Dermis blood vessel endothelial cell (primary cell): ENCODE measurements around the gene ATP11A. TPM values are rescaled to one million over a fixed set of nuclear protein-coding genes. Genes with fewer than 3 reads are reported as not detected.
"Not testable (repeated sequence)": the region's sequence is repeated elsewhere in the genome, so short reads cannot be mapped to it uniquely, and the experiment has no call there.

Experiments used
- DNase-seq: peaks from one replicate; pipeline ENCODE4 v3.0.0; 2010
- total RNA-seq: library from RNA; depleted of rRNA; stranded (reverse); fragments of >200 nt; gene quantifications from 2 replicates; pipeline ENCODE4 v1.2.3, GENCODE V29; 2014

ATP11A gene
- total RNA-seq, 1 donor from 2014 or later, result 32.0 TPM

DNA sequence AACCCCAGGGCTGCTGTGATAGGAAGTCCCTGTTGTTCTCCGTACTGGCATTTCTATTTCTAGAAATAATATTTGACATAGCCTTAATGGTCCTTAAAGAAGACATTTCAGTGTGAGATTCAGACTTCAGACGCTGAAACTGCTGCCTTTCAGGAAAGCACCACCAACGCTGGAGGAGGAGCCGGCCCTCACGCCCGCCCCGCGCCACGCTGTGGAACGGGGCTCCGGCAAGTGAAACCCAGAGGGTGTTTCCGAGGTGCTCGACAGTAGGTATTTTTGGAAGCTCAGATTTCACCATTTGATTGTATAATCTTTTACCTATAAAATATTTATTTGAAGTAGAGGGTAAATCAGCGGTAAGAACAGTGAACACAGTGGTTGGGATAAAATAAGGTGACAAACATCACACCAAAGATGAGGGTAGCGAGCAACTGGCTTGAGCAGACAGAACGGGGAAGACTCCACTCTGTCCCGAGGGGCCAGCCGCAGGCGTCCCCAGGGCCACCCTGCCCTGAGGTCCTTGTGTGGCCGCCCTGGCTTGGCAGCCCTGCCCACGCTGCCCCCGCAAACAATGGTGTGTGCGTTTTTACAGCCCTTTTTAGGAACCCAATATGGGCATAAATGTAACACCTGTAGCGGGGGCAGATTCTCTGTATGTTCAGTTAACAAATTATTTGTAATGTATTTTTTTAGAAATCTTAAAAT, 193.6 kb downstream of the ATP11A start:
- no peak for DNase-seq

DNA sequence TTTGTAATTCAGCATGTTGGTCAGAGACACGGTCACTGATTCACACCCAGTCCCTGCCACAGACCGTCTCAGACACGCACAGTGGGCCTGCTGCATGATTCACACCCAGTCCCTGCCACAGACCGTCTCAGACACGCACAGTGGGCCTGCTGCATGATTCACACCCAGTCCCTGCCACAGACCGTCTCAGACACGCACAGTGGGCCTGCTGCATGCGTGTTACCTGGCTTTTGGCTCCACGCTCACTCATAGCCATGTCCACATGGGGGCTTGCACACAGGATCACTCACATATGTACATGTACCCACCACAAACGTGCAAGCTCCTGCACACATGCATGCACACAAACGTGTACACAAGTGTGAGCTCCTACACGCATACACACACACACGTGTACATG, 194.9 kb downstream of the ATP11A start:
- DNase-seq, result not testable (repeated sequence)

DNA sequence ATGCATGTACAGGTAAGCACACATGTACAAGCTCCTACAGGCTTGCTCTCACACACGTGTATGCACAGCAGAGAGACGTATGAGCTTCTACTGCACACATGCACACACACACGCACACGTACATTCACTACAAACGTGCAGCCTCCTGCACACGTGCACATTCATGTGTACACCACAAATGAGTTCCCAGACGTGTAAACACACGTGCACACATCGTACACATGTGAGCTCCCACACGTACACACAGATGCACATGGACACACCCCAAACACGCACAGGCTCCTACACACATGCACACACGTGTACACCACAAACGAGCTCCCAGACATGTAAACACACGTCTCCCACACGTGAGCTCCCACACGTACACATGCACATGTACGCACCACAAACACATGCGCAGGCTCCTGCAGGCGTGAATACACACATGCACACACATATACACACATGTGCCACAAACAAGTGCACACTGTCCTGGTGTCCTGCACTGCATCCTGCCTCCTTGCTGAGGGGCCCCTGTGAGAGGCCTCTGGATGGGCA, 195.5 kb downstream of the ATP11A start:
- no peak for DNase-seq

DNA sequence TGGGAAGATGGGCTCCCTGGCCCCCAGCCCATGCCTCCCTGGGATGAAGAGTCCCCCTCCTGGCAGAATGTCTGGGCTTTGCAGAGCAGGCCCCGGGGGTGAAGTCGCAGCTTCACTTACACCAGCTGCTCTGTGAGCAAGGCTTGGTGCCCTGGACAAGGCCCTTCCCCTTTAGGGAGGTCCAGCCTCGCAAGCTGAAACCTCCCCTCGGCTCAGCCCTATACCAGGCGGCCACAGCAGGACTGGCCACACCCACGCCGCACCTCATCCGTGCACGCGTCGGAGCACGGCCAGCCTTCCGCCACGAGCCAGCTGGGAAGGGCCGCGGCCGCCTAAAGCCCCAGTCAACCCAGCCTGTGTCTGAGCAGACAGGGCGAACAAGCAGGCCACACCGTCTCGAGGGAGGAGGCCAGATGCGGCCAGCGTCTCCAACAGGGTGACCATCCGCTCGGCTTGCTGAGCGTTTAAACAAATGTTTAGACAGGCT, 196.0 kb downstream of the ATP11A start:
- peak; percentile 87 for DNase-seq

DNA sequence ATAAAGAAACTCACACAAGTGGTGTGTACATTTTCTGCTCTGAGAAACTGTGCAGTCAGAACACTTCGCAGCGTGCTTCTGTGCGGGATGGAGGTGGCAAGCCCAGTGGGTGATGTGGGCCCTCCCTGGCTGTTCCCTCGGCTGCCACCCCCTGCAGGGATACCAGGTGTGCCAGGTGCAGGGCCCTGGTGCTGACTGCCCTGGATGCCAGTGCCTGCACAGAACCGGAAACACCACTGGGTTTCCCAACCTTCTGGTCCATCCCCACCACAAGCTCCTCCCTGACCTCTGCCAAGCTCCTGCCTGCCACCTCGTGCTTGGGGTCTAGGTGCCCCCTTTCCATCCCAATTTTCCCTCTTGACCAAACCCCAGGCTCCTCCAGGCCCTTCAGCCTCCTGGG, 197.3 kb downstream of the ATP11A start:
- no peak for DNase-seq

DNA sequence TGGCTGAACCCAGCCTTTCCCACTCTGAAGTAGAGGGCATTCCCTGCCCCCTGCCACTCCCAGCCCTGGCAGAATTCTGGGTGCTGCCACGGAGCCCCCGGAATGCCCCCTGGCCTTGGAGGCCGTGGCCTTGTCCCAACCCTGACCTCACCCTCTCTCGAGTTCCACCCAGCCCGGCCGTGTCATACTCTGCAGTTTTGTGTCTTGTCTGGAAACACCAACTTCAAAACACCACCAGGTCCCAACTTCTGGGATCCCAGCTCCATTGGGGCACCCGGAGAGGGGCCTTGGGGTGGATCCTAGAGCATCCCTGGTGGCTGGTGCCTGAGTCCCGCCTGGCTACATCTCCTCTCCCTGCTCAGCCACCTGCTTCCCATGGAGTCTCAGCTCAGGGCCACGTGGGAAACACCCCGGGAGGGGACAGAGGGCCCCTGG, 197.7 kb downstream of the ATP11A start:
- no peak for DNase-seq

DNA sequence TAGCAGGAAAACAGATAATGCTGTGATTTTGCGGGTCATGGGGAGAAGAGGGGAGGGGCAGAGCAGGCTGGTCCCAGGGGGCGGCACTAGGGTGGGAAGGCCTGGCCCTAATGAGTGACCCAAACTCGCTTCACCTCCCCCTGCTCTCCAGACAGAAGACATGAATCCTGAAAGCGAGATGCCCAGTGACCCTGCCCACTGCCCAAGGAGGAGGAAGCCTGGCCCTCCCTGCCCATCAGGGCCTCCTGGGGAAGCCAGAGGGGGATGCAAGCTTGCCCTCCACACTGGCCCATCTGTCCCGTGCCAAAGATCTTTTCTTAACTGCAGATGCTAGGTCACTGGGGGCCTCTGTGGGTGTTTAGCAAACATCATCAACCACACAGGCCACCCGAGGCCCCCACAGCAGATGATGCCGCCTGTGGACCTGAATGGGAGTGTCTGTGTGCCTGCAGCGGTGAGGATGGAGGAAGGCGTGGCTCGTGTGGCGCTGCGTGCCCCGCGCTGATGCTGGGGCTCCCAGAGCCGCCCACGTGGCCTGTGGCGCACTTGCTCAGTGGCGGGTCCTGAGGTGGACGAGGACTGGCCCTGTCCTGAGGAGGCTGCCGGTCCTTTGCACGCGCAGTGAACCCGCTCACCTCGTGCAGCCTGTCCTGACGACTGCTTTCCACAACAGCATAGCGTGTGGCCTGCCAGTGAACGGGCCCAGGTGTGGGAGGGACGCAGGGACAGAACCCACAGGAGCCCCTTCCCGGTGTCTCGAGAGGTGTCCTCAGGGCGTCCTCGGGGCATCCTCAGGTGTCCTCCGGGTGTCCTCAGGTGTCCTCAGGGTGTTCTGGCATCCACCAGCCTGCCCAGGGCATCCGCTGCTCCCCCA, 198.6 kb downstream of the ATP11A start:
- DNase-seq, result no peak

DNA sequence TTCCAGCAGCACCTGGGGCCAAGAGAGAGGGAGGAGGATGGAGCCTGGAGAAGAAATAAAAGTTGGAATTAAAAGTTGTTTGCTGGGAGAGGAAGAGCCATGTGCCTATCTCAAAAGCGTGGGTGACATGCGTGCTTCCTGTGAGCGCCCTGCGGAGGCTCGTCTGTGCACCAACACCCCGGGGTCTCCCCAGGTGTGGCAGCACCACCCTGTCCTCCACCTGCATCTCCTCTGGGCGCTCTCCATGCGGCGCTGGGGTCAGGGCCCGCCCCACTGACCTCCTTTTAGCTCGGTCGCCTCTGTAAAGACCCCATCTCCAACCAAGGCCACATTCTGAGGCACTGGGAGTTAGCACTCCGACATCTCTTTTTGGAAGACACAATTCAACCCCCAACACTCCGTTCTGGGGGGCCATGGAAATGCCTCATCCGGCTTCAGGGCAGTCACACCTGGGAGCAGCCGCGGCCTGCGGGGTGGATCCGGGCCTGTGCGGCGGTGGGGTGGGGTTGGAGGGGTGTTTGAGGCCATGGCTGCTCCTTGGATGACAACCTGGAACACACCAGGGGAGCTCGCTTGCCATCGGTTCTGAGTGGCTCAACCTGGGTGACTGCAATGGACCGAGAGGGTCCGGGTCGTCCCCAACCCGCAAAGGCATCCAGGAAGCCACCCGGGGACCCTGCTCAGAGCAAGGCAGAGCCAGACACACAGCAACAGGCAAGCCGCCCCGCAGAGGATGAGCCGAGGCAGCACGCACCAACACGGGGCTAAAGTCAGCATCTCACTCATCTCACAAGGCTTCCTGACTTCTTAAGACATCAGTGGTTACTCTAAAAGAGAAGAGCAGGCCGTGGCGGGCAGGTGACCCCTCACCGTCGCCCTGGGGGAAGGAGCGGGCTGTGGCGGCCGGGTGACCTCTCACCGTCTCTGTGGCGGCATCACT, 199.8 kb downstream of the ATP11A start:
- no peak for DNase-seq

DNA sequence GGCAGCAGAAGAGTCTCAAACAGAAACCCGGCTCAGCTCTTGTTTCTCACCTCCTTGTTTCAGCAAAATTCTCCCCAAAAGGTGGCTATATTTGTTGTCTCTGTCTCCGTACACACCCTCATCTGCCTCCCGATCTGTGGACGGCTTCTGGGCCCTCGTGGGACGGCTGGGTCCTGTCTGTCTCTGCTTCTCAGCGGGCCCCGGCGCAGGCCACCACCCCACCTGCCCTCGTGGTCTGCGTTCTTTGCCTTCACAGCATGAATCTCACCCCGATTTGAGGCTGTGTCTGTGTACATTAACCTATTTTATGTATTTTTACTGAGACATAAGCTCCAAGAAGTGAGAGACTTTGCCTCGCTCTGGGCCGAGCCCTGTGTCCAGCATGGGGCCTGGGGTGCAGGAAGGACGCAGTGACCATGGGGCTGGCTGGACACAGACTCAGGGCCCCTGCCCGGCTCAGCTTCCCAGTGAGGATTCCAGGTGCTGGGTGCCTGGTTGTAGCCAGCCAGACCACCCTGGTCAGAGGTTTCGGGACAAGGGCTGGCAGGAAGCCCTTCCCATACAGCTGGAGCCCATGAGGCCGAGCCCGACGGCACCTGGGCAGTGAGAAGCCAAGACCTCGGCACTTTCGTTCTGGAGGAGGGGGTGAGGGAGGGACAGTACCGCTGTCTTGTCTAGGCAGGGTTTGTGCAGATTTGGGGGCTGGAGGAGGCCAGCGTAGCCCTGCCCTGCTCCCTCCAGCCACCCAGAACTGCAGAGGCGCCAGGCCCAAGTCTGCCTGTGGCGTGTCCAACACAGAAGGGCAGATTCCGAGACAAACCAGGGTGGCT, 200.7 kb downstream of the ATP11A start:
- no peak for DNase-seq

DNA sequence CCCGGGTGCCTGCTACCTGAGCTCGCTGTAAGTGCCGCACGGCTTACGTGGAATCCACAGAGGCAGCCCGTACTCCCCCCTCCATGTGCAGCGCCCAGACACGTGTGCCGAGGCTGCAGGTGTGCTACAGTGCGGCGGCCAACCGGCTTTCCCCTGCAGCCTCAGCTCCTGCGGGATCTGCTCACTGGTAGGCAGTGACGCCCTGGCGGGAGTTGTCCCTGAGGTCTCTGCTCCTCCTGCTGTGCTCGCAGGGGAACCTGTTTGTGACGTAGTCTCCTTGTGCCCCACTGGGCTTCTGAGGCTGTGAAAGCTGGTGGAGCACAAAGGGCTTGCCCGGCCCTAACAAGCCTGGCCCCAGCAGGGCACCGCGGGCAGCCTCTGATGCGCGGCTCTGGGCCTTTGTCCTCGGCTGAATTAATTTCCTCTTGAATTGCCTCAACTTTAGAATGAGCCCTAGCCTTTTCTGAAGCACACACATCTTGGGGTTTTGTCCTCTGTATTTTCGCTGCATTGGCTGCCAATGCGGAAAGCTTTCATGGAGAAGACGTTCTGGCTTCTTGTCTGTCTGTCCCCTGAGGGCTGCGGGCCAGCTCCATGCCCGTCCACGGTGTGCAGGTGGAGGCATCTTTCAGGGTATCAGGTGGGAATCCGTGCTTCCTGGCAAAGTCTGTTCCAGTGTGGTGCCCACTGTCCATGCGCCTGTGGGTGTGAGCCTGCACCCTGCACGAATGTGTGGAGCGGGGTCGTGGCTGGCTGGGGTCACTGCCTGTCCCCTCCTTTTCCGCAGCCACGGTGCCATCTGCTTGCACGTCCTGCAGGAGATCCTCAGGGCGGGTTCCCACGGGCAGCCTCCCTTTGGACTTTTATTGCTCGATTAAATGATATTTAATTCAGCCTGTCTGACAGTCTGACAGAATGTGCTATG, 201.9 kb downstream of the ATP11A start:
- DNase-seq, result no peak

DNA sequence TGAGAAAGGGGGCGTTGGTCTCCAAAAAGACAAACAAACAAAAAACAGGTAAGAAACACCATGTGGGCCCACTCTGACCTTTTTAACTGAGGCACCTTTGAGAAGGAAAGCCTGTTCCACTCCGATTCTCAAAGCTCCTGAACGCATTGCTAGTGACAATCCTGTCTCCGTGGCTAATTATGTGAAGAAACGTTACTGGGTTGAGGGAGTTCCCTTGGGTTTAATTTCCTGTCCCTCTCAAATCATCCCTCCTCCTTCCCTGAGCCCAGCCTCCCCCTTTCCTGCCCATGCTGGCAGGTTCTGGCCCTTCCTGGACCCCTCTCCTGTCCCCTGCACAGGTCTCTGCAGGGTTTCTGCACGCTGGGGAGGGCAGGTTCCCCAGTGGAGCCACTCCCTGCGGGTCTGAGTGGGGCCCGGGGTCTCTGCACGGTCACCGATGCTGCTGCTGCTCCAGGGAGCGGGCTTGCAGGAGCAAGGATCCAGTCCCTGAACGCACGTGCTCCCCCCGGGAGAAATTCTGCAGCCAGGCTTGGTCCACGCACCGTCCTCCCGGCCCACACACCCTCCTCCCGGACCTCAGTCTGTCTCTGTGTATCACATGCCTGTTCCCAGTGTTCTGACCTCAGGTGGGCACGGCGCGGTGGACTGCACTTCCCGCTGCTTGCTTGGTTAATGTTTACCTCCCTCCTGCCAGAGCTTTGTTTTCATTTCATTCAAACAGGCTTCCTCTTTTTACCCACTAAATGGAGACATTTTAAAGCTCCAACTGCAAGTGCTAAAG, 202.8 kb downstream of the ATP11A start:
- no peak for DNase-seq

DNA sequence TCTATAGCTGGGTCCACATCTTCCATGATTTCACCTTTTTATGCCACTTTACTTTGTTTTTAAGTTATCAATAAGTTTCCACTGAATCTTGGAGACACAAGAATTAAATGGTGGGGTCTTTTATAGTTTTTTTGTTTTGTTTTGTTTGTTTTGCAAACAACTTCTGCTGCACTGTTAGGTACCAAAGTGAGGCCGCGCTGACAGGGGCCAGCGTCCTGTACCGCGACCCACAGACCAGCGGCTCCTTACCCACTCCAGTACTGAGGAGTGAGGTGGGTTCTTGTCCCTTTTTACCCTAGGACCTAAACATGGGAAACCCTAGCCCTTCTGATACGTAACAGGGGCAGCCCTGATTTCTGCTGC, 203.3 kb downstream of the ATP11A start:
- DNase-seq, result no peak

DNA sequence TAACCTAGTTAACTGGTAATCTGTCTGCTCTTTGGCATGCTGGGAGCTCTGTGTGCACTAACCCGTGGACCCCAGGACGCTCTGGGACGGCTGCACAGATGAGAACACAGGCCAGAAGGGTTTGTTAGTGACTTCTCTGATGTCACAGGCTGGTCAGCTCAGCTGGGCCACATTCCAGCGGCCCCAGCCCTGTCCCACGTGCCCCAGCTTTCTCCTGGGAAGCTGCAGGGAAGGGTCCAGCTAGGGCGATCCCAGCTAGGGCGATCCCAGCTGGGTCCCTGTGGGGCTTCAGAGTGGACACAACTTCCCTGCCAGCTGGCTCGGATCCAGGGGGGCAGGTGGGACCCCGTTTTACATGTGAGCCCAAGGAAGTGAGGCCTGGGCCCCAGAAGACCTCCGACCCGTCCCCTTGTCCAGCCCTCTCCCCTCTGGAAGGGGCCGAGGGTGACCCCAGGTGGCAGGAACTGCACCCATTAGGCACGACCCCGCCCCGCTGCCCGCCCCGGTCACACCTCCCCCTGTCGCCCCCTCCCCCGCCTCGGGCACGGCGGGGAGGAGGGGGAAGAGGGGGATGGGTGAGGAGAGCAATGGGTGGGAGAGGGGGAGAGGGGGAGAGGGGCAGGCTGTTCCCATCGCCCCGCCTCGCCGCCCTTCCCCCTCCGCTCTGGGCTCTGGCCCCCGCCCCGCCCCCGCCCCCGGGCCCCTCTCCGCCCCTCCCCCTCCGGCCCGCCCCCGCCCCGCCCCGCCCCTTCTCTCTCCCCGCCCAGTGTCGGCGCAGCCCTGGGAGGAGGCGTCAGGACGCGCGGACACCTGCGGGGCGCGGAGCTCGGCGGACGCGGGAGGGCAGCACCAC, 204.0 kb downstream of the ATP11A start:
- DNase-seq, result peak; percentile 26

DNA sequence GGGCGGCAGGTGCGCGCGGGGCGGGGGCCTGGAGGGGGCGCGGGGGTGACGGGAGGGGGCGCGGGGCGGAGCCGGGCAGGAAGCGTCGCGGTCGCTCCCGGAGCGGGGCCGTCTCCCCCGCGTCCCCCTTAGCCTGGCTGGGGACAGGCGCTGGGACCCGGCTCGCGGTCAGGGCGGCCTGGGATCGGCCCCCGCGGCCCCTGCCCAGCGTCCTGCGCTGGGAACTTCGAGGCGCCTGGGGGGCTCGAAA, 204.5 kb downstream of the ATP11A start:
- no peak for DNase-seq

DNA sequence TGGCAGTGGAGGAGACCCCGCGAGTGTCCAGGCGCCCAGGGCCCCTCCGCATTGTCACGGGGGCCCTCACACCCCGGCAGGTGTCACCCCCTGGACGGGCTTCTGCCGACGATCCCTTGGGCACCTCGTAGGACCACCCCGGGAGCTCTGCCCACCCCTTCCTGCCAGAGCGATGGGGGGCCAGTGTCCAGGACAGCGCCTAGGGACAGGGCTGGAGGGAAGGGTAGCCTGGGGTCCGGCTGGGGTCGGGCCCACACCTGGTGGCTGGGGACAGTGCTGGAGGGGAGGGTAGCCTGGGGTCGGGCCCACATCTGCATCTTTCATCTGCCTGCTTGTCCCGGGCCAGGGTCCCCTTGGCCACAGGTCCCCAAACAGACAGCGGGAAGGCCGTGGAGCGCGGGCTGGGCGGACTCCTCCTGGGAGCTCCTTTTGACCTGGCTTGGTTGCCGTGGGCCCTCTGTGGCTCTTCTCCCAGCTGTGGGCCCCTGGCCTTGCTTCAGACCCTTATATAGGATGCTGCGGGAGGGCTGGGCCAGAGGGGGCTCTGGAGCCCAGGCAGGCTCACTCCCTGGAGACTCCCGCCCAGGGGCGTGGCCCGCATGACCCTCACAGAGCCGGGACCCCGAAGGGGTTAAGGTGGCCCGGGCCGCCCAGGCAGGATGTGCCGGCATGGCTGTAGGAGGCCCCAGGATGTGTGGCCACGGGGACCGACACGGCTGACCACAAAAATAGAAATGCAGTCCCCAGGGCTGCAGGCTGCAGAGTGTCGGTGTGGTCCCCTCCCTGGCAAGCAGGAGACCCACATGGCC, 205.0 kb downstream of the ATP11A start:
- DNase-seq, result no peak

DNA sequence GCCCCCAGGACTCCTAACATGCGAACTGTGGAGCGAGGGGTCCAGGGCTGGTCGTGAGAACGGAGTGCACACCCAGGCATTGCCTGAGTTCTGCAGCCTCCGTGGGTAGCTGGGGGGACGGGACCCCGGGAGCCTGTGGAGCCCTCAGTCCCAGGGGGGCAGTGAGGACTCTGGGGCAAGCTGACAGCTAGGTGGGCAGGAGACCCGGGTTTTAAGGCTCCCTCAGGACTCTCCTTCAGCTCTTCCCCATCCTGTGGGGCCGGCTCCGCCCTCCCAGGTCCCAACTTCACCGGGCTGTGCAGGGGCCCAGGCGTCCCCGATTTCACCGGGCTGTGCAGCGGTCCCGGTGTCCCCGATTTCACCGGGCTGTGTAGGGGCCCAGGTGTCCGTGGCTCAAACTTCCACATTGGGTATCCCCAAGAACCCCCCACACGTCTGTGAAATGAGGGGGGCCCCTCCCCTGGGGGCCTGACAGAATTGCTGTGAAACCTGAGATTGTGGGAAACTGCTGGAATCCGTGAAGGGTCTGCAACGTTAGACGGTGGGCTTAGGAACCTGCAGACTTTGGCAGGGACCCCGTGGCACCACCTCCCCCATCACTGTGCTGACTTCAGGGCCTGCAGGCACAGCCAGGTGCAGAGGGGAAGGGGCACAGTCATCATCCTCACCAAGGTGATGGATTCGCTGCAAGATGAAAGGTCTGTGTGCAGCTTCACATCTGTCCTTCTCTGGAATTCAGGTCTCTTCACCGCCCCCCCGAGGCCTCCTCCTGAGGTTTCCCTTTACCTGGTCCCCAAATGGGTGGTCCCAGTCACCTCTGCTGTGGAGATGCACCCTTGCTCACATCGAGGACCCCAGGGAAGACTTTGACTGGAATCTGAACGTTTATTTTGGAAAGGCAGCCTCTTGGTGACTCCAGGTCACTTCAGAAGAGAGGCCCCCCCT, 206.0 kb downstream of the ATP11A start:
- DNase-seq, result no peak
